ENCODE data around the gene PCDH18.

The PCDH18 gene

DNA sequence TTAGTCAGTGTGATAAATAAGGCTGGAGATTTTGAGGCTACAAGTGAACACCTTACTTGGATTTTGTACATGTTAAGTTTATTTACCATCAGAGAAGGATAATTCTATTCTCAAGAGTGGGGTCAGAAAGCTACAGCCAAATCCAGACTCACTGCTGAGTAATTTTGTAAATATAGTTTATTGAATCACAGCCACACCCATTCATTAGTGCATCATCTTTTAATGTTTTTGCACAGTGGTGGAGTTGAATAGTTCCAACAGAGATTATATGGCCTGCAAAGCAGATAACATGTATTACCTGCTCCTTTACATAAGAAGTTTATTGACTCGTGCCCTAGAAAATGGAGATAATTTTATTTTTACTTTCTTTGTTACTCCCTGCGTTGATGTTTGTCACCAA lies 60.4 kb downstream of the PCDH18 start:
- in situ Hi-C loops (cut with MboI; ENCODE audit: low sequenced_read_pairs): no loop called here

DNA sequence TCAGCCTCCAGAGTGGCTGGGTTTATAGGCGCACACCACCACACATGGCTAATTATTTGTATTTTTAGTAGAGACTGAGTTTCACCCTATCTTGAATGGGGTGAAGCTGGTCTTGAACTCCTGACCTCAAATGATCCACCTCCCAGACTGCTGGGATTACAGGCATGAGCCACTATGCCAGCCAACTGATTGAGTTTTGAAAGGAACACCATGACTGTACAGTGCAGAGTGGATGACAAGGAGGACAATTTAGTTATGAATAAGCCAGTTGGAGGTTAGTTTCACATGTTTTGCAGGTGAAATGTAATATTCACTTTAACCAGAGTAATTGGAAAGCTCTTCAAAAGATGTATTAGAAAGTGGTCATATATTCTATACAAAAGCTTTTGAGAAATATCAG lies 60.8 kb downstream of the PCDH18 start:
- in situ Hi-C loops (cut with MboI; ENCODE audit: low sequenced_read_pairs): no loop called here

DNA sequence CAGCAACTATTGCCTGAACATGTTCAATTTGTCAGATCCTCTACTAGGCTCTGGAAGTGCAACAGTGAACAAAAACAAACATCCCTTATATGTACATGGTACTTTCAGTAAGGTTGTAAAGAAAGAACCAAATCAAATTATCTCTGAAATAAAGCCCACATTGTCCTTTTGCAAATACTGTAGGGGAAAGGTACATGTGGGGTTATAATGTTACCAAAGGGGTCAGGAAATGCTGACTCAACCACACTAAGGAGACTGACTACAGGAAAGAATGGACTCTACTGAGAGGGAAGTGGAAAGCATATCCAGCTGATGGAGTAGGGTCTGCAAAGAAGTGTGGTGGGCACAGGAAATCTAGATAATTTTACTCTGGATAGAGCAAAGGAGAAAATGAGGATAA lies 61.5 kb downstream of the PCDH18 start:
- in situ Hi-C loops (cut with MboI; ENCODE audit: low sequenced_read_pairs): no loop called here

Measured in HL-60/S4 treated with phorbol 12-myristate 13-acetate at 8.2 ng/mL for 4 days and 3 days (cell line).